HepG2 (cell line): ENCODE measurements around the gene TIMP4. TPM values are rescaled to one million over a fixed set of nuclear protein-coding genes. Genes with fewer than 3 reads are reported as not detected.
A peak's percentile ranks its signal among the peaks of the same experiment; 100 is the strongest.

Experiments
- ATAC-seq: fragments of 200-7000 bp; cut with Tn5 transposase; 3 replicates; pipeline ENCODE4 v1.9.1; 2020; ENCODE audit warnings: mild to moderate bottlenecking, moderate library complexity
- BruUV-seq: library from RNA; stranded (reverse); fragments of 400-500 nt; replicated peaks from 2 replicates; lab custom pipeline; 2021; lab: Mats Ljungman, UMichigan
- CTCF ChIA-PET: fragments of 300-600 bp; formaldehyde crosslinking; extraction: SDS; loops from one replicate; lab custom pipeline; 2021; ENCODE audit warnings: low total read pairs, inconsistent platforms, low intra/inter-chr PET ratio; lab: Yijun Ruan, JAX
- POLR2A ChIA-PET: fragments of 350-600 bp; sonication (Branson Sonifier 250); formaldehyde crosslinking; loops from one replicate; lab custom pipeline; 2020; ENCODE audit warnings: antibody characterized with exemption, inconsistent platforms; lab: Yijun Ruan, JAX
- DNase-seq: peaks from one replicate; pipeline ENCODE4 v3.0.0-alpha.2; 2015; ENCODE audit warnings: low spot score
- FAIRE-seq: peaks from 3 replicates; lab custom pipeline; 2011; peaks lifted over from hg19 to GRCh38; lab: Jason Lieb, UNC
- H2AFZ ChIP-seq: one replicate; pipeline ENCODE4 v1.6.1; 2011; ENCODE audit warnings: low read length, inconsistent platforms
- H3K27ac ChIP-seq: fragments of 300-600 bp; 3 replicates; pipeline ENCODE4 v1.8.0; 2011; ENCODE audit warnings: mixed run types, mild to moderate bottlenecking, mixed read lengths, low read length, inconsistent platforms; ENCODE audit not compliant: insufficient read depth; ENCODE audit errors: extremely low read length
- H3K27me3 ChIP-seq, 2 experiments: fragments of 200-600 bp in 1 of 2; 2 replicates in 1 of 2; 3 replicates in 1 of 2; pipeline versions ENCODE4 v1.6.0 to v1.8.0; 2011; ENCODE audit warnings: low read length in 2 of 2, mild to moderate bottlenecking in 2 of 2, moderate library complexity in 2 of 2, inconsistent platforms in 1 of 2; ENCODE audit not compliant: insufficient read depth in 2 of 2, control insufficient read depth in 1 of 2
- H3K36me3 ChIP-seq, 2 experiments: fragments of 200-600 bp in 1 of 2; replicated peaks in 1 of 2; 2 replicates in 1 of 2; 3 replicates in 1 of 2; pipeline versions ENCODE4 v1.5.1 to v1.8.0; 2011; ENCODE audit warnings: low read length in 2 of 2, inconsistent platforms in 1 of 2; ENCODE audit not compliant: insufficient read depth in 2 of 2, control insufficient read depth in 1 of 2
- H3K4me1 ChIP-seq: 2 replicates; pipeline ENCODE4 v1.5.1; 2012; ENCODE audit warnings: low read length, inconsistent platforms; ENCODE audit not compliant: insufficient read depth
- H3K4me2 ChIP-seq: 2 replicates; pipeline ENCODE4 v1.6.0; 2011; ENCODE audit warnings: low read depth, low read length, inconsistent platforms
- H3K4me3 ChIP-seq, 3 experiments: fragments of 200-600 bp in 1 of 3; sonication (generic), shearing (Covaris generic) in 1 of 3; replicated peaks in 1 of 3; 2 replicates each; pipeline ENCODE4 v1.5.1; 2011 to 2016; ENCODE audit warnings: low read length in 3 of 3, inconsistent platforms in 2 of 3, low read depth in 2 of 3, mild to moderate bottlenecking in 2 of 3, control low read depth in 1 of 3, mixed read lengths in 1 of 3; ENCODE audit not compliant: insufficient read depth in 1 of 3
- H3K79me2 ChIP-seq: one replicate; pipeline ENCODE4 v1.6.1; 2011; ENCODE audit warnings: low read length, inconsistent platforms; ENCODE audit not compliant: insufficient read depth
- H3K9ac ChIP-seq: 2 replicates; pipeline ENCODE4 v1.6.0; 2011; ENCODE audit warnings: mild to moderate bottlenecking, low read depth, low read length, inconsistent platforms; ENCODE audit not compliant: insufficient read depth
- H3K9me3 ChIP-seq: 2 replicates; pipeline ENCODE4 v1.5.1; 2012; ENCODE audit warnings: mild to moderate bottlenecking, low read length
- H4K20me1 ChIP-seq: 2 replicates; pipeline ENCODE4 v1.6.0; 2011; ENCODE audit warnings: inconsistent platforms, mild to moderate bottlenecking, low read length, moderate library complexity; ENCODE audit not compliant: insufficient read depth
- DPF2 ChIP-seq: sonication (generic); formaldehyde crosslinking; IDR thresholded peaks from 2 replicates; pipeline ENCODE4 v1.4.0; 2020; ENCODE audit warnings: mild to moderate bottlenecking, low read depth, missing genetic modification reagents, borderline replicate concordance
- KLF11 ChIP-seq: IDR thresholded peaks from 2 replicates; pipeline ENCODE4 v1.6.1; 2016; ENCODE audit warnings: missing compliant biosample characterization
- NFE2L1 ChIP-seq: sonication (generic); formaldehyde crosslinking; IDR thresholded peaks from 2 replicates; pipeline ENCODE4 v1.4.0; 2020; ENCODE audit warnings: missing genetic modification reagents, mild to moderate bottlenecking, borderline replicate concordance
- RBAK ChIP-seq: sonication (generic); formaldehyde crosslinking; IDR thresholded peaks from 2 replicates; pipeline ENCODE4 v1.5.1; 2020; ENCODE audit warnings: mild to moderate bottlenecking, missing genetic modification reagents
- STAG1 ChIP-seq: sonication (generic); formaldehyde crosslinking; IDR thresholded peaks from 2 replicates; pipeline ENCODE4 v1.4.0; 2020; ENCODE audit warnings: missing genetic modification reagents
- ZNF17 ChIP-seq: sonication (generic); formaldehyde crosslinking; IDR thresholded peaks from 2 replicates; pipeline ENCODE4 v1.5.0; 2020; ENCODE audit warnings: mild to moderate bottlenecking, missing genetic modification reagents
- ZNF235 ChIP-seq: sonication (generic); formaldehyde crosslinking; IDR thresholded peaks from 2 replicates; pipeline ENCODE4 v1.8.1; 2023; ENCODE audit warnings: mild to moderate bottlenecking, missing genetic modification reagents, borderline replicate concordance
- WGBS: methylation state at CpG from one replicate; pipeline ENCODE4 v1.1.6; 2017; ENCODE audit warnings: low lambda C conversion rate; 5-methylcytosine and 5-hydroxymethylcytosine counted together
- in situ Hi-C: cut with HindIII; loops from 2 replicates; pipeline ENCODE4 v1.10.0; 2017; ENCODE audit warnings: low pct_unique_long_range_greater_than_20kb; ENCODE audit not compliant: extremely low pct_ligation_motif_present
- intact Hi-C: fragments of 100-400 bp; cut with micrococcal nuclease; formaldehyde crosslinking; loops from one replicate; pipeline ENCODE4 v1.10.0; 2022; ENCODE audit not compliant: unreplicated experiment
- polyA plus RNA-seq, 8 experiments: library from polyadenylated mRNA; depleted of rRNA in 3 of 8; stranded (reverse) in 7 of 8; unstranded in 1 of 8; fragments of >200 nt; fragmentation: Illumina TruSeq in 4 of 8; extraction: Trizol in 4 of 8; gene quantifications; 2 replicates each; pipeline versions ENCODE4 v1.2.1 to v1.2.3, GENCODE V29; 2011 to 2016; ENCODE audit warnings: low read depth in 4 of 8, missing spikeins in 1 of 8, mixed read lengths in 1 of 8; ENCODE audit not compliant: insufficient read depth in 1 of 8
- total RNA-seq, 5 experiments: library from RNA; depleted of rRNA; stranded (reverse); fragments of >200 nt; fragmentation: Illumina TruSeq; extraction: Trizol; gene quantifications; 2 replicates each; pipeline ENCODE4 v1.2.3, GENCODE V29; 2016; ENCODE audit warnings: low read depth in 1 of 5
- TF ChIP-seq, protein P1 (sequence below): IDR thresholded peaks from 2 replicates; pipeline ENCODE4 v1.6.1; 2016; ENCODE audit warnings: mild to moderate bottlenecking, missing biosample characterization, missing genetic modification reagents
- TF ChIP-seq, protein P2 (sequence below): sonication (generic); formaldehyde crosslinking; IDR thresholded peaks from 2 replicates; pipeline ENCODE4 v1.4.0; 2020; ENCODE audit warnings: mild to moderate bottlenecking, low read depth, missing genetic modification reagents
- TF ChIP-seq, protein P3 (sequence below): sonication (generic); formaldehyde crosslinking; IDR thresholded peaks from 2 replicates; pipeline ENCODE4 v1.5.0; 2020; ENCODE audit warnings: mild to moderate bottlenecking, missing genetic modification reagents
- TF ChIP-seq, protein P4 (sequence below): sonication (generic); formaldehyde crosslinking; IDR thresholded peaks from 2 replicates; pipeline ENCODE4 v1.5.0; 2020; ENCODE audit warnings: mild to moderate bottlenecking, missing genetic modification reagents, moderate library complexity

TIMP4 gene
- total and polyA plus RNA-seq, 2 of the 13 experiments (the other 11 are each of a cell fraction or from before 2014, with no cell fraction given): 0.05 to 0.07 TPM

DNA sequence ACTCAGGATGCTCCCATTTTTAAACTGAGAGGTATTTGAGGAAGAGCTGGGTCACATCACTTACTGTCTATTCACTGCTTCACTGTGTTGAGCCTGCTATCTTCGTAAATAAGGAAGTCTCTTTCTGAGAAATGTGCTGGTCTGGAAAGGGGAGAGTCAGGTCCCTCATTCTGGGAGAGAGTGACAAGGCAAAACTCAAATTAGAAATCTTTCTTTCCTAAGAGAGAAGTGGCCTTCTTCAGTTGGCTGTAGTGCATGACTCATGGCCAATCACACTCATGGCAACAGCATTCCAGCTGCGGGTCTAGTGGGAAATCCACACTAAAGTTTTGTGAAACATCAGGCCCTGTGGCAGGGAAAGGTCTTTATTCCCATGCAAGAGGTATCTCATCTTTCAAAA is 11.5 kb upstream of the TIMP4 start:
- intact Hi-C loops: no loop called here
- ATAC-seq (no peak), FAIRE-seq (no peak), DNase-seq (no peak)
- H3K4me1 ChIP-seq: no peaks in the 10 kb centered on the region
- H3K27ac ChIP-seq: no peak overlapping the region
- no peaks in the 10 kb centered on the region for H3K36me3 ChIP-seq
- BruUV-seq: no TSS peak
- H4K20me1 ChIP-seq: no peaks in the 10 kb centered on the region
- no peak overlapping the region for H3K4me2 ChIP-seq
- H3K9ac ChIP-seq: no peak overlapping the region
- peaks cover 10% of the 10 kb centered on the region for H3K9me3 ChIP-seq
- peaks cover 0 to 14% of the 10 kb centered on the region in 2 experiments; a peak in 2 of 5 replicates for H3K27me3 ChIP-seq
- WGBS: 3% methylated on average over 2 of the region's 2 CpGs
- no peak overlapping the region for H2AFZ ChIP-seq
- CTCF ChIA-PET: no interaction called here
- no peak overlapping the region for H3K4me3 ChIP-seq
- H3K79me2 ChIP-seq: no peaks in the 10 kb centered on the region
- in situ Hi-C loops: no loop called here
- TF ChIP-seq DPF2 (CRISPR knock-in tag): no peak
- POLR2A ChIA-PET: no interaction called here

DNA sequence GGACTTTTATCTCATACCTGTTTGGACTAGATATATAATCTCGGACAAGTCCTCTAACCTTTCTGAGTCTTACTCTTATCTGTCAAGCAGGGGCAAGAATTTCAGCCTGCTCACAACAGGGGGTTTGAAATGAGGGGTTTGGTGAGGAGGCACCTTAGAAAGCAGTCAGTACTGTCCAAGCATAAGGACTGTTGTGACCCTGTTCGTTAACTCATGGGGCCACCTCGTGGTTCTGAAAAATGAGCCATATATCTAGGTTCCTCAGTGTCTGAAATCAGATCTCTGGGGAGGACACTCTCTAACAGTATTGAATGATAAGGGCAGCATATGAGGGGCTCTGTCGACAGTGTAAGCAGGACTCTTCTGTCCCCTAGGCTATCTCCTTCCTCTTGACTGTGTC is 7.2 kb upstream of the TIMP4 start:
- no peaks in the 10 kb centered on the region for H3K9me3 ChIP-seq
- no peaks in the 10 kb centered on the region for H4K20me1 ChIP-seq
- H3K9ac ChIP-seq: no peak overlapping the region
- intact Hi-C loops (no loop called here), in situ Hi-C loops (no loop called here)
- POLR2A ChIA-PET: no interaction called here
- TF ChIP-seq NFE2L1: no peak
- no peak for TF ChIP-seq ZNF17
- TF ChIP-seq, protein P1, sequence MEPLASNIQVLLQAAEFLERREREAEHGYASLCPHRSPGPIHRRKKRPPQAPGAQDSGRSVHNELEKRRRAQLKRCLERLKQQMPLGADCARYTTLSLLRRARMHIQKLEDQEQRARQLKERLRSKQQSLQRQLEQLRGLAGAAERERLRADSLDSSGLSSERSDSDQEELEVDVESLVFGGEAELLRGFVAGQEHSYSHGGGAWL: no peak
- TF ChIP-seq ZNF235: no peak
- TF ChIP-seq KLF11 (CRISPR knock-in tag): no peak
- TF ChIP-seq, protein P2, sequence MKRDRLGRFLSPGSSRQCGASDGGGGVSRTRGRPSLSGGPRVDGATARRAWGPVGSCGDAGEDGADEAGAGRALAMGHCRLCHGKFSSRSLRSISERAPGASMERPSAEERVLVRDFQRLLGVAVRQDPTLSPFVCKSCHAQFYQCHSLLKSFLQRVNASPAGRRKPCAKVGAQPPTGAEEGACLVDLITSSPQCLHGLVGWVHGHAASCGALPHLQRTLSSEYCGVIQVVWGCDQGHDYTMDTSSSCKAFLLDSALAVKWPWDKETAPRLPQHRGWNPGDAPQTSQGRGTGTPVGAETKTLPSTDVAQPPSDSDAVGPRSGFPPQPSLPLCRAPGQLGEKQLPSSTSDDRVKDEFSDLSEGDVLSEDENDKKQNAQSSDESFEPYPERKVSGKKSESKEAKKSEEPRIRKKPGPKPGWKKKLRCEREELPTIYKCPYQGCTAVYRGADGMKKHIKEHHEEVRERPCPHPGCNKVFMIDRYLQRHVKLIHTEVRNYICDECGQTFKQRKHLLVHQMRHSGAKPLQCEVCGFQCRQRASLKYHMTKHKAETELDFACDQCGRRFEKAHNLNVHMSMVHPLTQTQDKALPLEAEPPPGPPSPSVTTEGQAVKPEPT (CRISPR knock-in tag): no peak
- TF ChIP-seq, protein P3, sequence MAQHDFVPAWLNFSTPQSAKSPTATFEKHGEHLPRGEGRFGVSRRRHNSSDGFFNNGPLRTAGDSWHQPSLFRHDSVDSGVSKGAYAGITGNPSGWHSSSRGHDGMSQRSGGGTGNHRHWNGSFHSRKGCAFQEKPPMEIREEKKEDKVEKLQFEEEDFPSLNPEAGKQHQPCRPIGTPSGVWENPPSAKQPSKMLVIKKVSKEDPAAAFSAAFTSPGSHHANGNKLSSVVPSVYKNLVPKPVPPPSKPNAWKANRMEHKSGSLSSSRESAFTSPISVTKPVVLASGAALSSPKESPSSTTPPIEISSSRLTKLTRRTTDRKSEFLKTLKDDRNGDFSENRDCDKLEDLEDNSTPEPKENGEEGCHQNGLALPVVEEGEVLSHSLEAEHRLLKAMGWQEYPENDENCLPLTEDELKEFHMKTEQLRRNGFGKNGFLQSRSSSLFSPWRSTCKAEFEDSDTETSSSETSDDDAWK (CRISPR knock-in tag): no peak
- TF ChIP-seq, protein P4, sequence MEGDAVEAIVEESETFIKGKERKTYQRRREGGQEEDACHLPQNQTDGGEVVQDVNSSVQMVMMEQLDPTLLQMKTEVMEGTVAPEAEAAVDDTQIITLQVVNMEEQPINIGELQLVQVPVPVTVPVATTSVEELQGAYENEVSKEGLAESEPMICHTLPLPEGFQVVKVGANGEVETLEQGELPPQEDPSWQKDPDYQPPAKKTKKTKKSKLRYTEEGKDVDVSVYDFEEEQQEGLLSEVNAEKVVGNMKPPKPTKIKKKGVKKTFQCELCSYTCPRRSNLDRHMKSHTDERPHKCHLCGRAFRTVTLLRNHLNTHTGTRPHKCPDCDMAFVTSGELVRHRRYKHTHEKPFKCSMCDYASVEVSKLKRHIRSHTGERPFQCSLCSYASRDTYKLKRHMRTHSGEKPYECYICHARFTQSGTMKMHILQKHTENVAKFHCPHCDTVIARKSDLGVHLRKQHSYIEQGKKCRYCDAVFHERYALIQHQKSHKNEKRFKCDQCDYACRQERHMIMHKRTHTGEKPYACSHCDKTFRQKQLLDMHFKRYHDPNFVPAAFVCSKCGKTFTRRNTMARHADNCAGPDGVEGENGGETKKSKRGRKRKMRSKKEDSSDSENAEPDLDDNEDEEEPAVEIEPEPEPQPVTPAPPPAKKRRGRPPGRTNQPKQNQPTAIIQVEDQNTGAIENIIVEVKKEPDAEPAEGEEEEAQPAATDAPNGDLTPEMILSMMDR: peak; percentile 19; the same call in 1 of the 2 replicates
- no peak for TF ChIP-seq RBAK
- TF ChIP-seq STAG1 (CRISPR knock-in tag): 0 out of 2 replicates have a peak, but pooled peaks have one; percentile 23
- WGBS: 0% methylated on average over 4 of the region's 4 CpGs
- H3K4me2 ChIP-seq: no peak overlapping the region
- no TSS peak for BruUV-seq
- peak; percentile 58 for ATAC-seq
- no peaks in the 10 kb centered on the region for H3K4me1 ChIP-seq
- H3K27ac ChIP-seq: no peak overlapping the region
- H3K36me3 ChIP-seq: no peaks in the 10 kb centered on the region
- no peak overlapping the region for H3K4me3 ChIP-seq
- H3K79me2 ChIP-seq: no peaks in the 10 kb centered on the region
- no peak for FAIRE-seq
- no peak overlapping the region for H2AFZ ChIP-seq
- CTCF ChIA-PET: no interaction called here
- H3K27me3 ChIP-seq: peaks cover 0 to 20% of the 10 kb centered on the region in 2 experiments; a peak in 3 of 5 replicates
- no peak for DNase-seq
